ENCODE measurements around the gene CSNK1G2. TPM values are rescaled to one million over a fixed set of nuclear protein-coding genes. Genes with fewer than 3 reads are reported as not detected.

CSNK1G2 gene
- total and polyA plus RNA-seq, 7 donors = 22.3 to 49.8 (median 33.2) TPM

- intact Hi-C loops (cut with DNase I) = no loop called here
- Histone ChIP-seq H3K36me3 (ENCODE audit: insufficient read depth in 1 of 2, low read depth in 1 of 2) (no peaks in the 10 kb centered on the region), H3K4me1 (peaks cover 15% of the 10 kb centered on the region), H3K4me3 (peak overlapping the region; percentile 72), H3K27ac (peak overlapping the region; percentile 95), H3K27me3 (ENCODE audit: insufficient read depth in 3 of 3, low read length in 2 of 3) (no peaks in the 10 kb centered on the region), H3K9me3 (no peaks in the 10 kb centered on the region)
- DNase-seq (peak; percentile 74 to 83), ATAC-seq (peak; percentile 23 to 44 (median 33))
- WGBS, 3 donors = 5 to 9% (median 5%) methylated on average over 34 to 40 of the region's 40 CpGs
- TF ChIP-seq, protein P1, sequence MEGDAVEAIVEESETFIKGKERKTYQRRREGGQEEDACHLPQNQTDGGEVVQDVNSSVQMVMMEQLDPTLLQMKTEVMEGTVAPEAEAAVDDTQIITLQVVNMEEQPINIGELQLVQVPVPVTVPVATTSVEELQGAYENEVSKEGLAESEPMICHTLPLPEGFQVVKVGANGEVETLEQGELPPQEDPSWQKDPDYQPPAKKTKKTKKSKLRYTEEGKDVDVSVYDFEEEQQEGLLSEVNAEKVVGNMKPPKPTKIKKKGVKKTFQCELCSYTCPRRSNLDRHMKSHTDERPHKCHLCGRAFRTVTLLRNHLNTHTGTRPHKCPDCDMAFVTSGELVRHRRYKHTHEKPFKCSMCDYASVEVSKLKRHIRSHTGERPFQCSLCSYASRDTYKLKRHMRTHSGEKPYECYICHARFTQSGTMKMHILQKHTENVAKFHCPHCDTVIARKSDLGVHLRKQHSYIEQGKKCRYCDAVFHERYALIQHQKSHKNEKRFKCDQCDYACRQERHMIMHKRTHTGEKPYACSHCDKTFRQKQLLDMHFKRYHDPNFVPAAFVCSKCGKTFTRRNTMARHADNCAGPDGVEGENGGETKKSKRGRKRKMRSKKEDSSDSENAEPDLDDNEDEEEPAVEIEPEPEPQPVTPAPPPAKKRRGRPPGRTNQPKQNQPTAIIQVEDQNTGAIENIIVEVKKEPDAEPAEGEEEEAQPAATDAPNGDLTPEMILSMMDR (IDR thresholded peaks at IDR 0.05) = no peak
Observed at GRCh38 chr19:1942078-1942933, 1.3 kb downstream of the CSNK1G2 start.

- WGBS, 3 donors = 38 to 46% (median 44%) methylated on average over 21 of the region's 21 CpGs
Observed at GRCh38 chr19:1942934-1943555, 2.1 kb downstream of the CSNK1G2 start.

DNA sequence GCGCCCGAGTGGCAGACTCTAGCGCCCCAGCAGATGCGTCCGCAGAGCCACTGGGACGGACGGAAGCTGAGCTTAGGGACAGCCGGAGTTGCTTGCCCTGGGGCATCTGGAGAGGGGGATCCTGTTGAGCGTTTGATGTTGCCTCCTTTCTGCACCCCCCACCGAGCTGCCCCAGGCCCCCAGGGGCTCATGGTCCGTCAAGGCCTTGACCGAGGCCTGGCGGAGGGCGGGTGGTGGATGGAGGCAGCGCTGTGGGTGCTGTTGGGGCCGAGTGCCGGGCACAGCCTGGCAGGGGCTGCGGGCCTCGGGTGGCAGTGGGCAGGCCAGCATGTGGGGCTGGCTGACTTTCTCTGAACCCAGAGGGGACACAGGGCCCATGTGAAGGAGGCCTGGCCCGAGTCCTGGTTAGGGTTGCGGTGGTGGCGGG is 2.7 kb downstream of the CSNK1G2 start:
- intact Hi-C loops (cut with DNase I) = no loop called here
- H3K9me3 ChIP-seq = no peaks in the 10 kb centered on the region
- WGBS, 3 donors = 83 to 89% (median 85%) methylated on average over 19 to 22 of the region's 22 CpGs
- H3K27me3 ChIP-seq (ENCODE audit: insufficient read depth in 3 of 3, low read length in 2 of 3) = no peaks in the 10 kb centered on the region
- DNase-seq (no peak), ATAC-seq (no peak)
- H3K4me1 ChIP-seq = peaks cover 15% of the 10 kb centered on the region
- TF ChIP-seq, protein P1 (IDR thresholded peaks at IDR 0.05) = no peak
- H3K27ac ChIP-seq = no peak overlapping the region
- no peak overlapping the region for H3K4me3 ChIP-seq
- H3K36me3 ChIP-seq (ENCODE audit: insufficient read depth in 1 of 2, low read depth in 1 of 2) = no peaks in the 10 kb centered on the region

More at GRCh38 chr19:1942934-1943555, 2.1 kb downstream of the CSNK1G2 start:
- intact Hi-C loops (cut with DNase I) = no loop called here
- no peaks in the 10 kb centered on the region for H3K9me3 ChIP-seq
- TF ChIP-seq, protein P1 (IDR thresholded peaks at IDR 0.05) = no peak
- peaks cover 15% of the 10 kb centered on the region for H3K4me1 ChIP-seq
- H3K27ac ChIP-seq = peak overlapping the region; percentile 95
- H3K4me3 ChIP-seq = peak overlapping the region; percentile 72
- ATAC-seq = no peak
- no peaks in the 10 kb centered on the region for H3K27me3 ChIP-seq (ENCODE audit: insufficient read depth in 3 of 3, low read length in 2 of 3)
- DNase-seq = no peak
- H3K36me3 ChIP-seq (ENCODE audit: insufficient read depth in 1 of 2, low read depth in 1 of 2) = no peaks in the 10 kb centered on the region

DNA sequence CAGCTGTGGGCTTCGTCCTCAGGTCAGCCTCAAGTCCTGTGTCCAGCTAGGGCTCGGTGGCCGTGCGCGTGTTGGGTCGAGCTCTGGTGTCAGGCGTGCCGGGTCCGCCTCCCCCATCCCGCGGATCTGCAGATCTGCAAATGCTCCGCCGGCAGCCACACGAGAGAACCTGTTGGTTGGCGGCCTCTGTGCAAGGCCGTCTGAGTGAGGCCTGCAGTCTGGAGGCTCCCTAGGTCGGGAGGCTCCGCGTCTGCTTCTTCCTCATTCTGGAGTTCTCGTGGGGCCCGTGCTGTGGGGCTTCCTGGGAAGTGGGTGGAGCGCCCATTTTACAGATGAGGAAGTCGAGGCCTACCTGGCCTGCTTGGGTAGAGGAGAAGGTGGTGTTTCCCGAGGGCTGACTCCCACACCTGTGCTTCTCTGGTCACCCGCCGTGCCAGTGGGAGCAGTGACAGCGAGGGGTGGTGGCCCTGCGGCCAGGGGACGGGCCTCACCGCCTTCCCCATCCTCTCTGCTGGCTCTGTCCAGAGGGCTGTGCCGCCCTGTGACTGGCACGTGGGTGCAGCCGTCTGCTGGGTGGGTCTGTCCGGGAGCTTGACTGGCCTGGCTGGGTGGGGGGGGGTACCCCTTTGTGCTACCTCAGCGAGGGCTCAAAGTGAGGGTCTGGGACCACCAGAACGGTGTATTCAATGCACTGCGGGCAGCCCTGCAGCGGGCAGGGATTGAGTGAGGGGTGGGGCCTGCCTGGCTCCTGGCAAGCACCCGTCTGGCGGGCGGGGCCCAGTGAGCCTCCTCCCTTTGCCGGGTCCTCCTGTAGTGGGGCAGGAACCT is 3.3 kb downstream of the CSNK1G2 start:
- Histone ChIP-seq H3K4me3 (no peak overlapping the region), H3K27ac (no peak overlapping the region)
- no peak for ATAC-seq

More for the DNA sequence above, 3.3 kb downstream of the CSNK1G2 start:
- H3K36me3 ChIP-seq (ENCODE audit: insufficient read depth in 1 of 2, low read depth in 1 of 2) = no peaks in the 10 kb centered on the region
- TF ChIP-seq, protein P1 (IDR thresholded peaks at IDR 0.05) = no peak
- H3K9me3 ChIP-seq = no peaks in the 10 kb centered on the region
- no peaks in the 10 kb centered on the region for H3K27me3 ChIP-seq (ENCODE audit: insufficient read depth in 3 of 3, low read length in 2 of 3)
- intact Hi-C loops (cut with DNase I) = no loop called here
- peaks cover 15% of the 10 kb centered on the region for H3K4me1 ChIP-seq
- WGBS, 3 donors = 79 to 86% (median 83%) methylated on average over 35 to 42 of the region's 42 CpGs
- DNase-seq = no peak
